ENCODE results near the gene CATSPER3. TPM values are rescaled to one million over a fixed set of nuclear protein-coding genes. Genes with fewer than 3 reads are reported as not detected.

CATSPER3 gene
- polyA plus RNA-seq, 2 of the 4 experiments (the other 2 are of a cell fraction) = 0.41 to 0.74 TPM

DNA sequence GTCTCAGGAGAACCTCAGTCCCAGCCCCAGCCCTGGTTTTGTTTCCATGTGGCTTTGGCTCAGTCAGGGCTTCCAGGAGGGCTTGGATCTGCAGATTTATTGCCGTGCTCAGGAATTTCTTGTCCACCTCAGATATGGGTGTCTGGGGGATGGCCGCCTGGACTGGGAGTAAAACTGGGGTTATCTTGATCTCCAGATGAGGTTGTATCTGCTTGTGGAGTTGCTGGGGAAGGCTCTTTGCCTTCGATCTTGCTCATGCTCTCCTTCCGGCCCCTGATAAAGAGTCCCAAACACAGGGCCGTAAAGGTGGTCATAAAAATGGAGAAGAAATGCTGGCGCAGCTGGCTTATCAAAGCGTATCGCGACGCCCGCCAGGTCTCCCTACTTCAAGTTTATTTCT, 84.2 kb downstream of the CATSPER3 start:
- DNase-seq (ENCODE audit: low read depth in 1 of 2, low spot score in 1 of 2) = no peak
- no peak for FAIRE-seq
- no peak for ATAC-seq
- no peak overlapping the region for H3K27ac ChIP-seq
- H3K4me2 ChIP-seq = no peak overlapping the region
- ChIA-PET CTCF (interaction anchor here (0.6 to 1.4 kb wide), 3 partner anchors 9 to 140 kb away, joined by 3 to 8 read pairs (median 5); no protein-coding TSS in a partner anchor), POLR2A (no interaction called here)
- 90% methylated on average over 11 of the region's 11 CpGs for WGBS (ENCODE audit: missing lambda C conversion rate)
- TF ChIP-seq CEBPB (IDR thresholded peaks at IDR 0.05) (no peak), CTCF (IDR thresholded peaks at IDR 0.05) (no peak), RAD21 (conservative IDR thresholded peaks at IDR 0.05 in 1 of 2, IDR thresholded peaks at IDR 0.05 in 1 of 2) (no peak), GATA3 (IDR thresholded peaks at IDR 0.05; ENCODE audit: borderline replicate concordance) (no peak), SMC3 (IDR thresholded peaks at IDR 0.05) (no peak), CBX2 (IDR thresholded peaks at IDR 0.05; ENCODE audit: borderline replicate concordance, low read depth) (no peak), CHD4 (IDR thresholded peaks at IDR 0.05; ENCODE audit: borderline replicate concordance) (no peak), TFCP2L1 (CRISPR knock-in tag; IDR thresholded peaks at IDR 0.05) (no peak), NPAS2 (CRISPR knock-in tag; IDR thresholded peaks at IDR 0.05; ENCODE audit: borderline replicate concordance) (no peak), TP53 (CRISPR knock-in tag; IDR thresholded peaks at IDR 0.05) (no peak), JUN (IDR thresholded peaks at IDR 0.05) (no peak), POLR2AphosphoS2 (conservative IDR thresholded peaks at IDR 0.05; ENCODE audit: low read length) (no peak)
- TF ChIP-seq, protein P1, sequence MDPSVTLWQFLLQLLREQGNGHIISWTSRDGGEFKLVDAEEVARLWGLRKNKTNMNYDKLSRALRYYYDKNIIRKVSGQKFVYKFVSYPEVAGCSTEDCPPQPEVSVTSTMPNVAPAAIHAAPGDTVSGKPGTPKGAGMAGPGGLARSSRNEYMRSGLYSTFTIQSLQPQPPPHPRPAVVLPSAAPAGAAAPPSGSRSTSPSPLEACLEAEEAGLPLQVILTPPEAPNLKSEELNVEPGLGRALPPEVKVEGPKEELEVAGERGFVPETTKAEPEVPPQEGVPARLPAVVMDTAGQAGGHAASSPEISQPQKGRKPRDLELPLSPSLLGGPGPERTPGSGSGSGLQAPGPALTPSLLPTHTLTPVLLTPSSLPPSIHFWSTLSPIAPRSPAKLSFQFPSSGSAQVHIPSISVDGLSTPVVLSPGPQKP (IDR thresholded peaks at IDR 0.05; ENCODE audit: low read depth, low read length) = no peak
- TF ChIP-seq, protein P2, sequence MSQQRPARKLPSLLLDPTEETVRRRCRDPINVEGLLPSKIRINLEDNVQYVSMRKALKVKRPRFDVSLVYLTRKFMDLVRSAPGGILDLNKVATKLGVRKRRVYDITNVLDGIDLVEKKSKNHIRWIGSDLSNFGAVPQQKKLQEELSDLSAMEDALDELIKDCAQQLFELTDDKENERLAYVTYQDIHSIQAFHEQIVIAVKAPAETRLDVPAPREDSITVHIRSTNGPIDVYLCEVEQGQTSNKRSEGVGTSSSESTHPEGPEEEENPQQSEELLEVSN (IDR thresholded peaks at IDR 0.05; ENCODE audit: borderline replicate concordance, low read depth) = no peak
- no peaks in the 10 kb centered on the region for H3K9me3 ChIP-seq
- no peaks in the 10 kb centered on the region for H3K4me1 ChIP-seq
- H3K4me3 ChIP-seq = no peak overlapping the region

DNA sequence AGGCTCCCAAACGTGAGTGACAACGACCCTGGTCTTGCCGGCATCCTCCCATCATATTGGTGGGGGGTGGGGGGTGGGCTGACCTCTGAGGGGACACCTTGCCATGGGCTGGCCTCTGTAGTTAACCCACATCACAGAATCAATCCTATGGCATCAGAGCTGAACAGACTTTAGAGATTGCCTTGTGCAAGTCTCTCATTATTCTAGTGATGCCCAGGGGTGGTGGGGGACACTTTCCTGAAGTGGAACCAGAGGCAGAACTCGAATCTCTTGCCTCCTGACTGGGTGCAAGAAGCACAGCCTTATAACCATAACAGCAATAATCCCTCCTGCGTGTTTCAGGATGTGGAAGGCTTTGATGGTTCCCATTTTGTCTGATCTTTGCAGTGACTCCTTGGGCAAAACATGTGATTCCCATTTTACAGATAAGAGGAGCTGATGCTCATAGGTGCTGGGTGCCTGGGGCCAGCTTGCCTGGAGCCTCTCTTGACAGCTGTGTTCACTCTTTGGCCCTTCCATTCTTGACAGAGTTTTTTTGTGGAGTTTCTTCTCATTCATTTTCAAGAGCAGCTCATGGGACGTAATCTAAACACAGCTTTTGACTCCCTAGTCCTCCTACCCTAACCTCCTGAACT, 84.9 kb downstream of the CATSPER3 start:
- 58% methylated on average over 3 of the region's 6 CpGs for WGBS (ENCODE audit: missing lambda C conversion rate)
- no peak overlapping the region for H3K4me2 ChIP-seq
- H3K4me1 ChIP-seq = no peaks in the 10 kb centered on the region
- ATAC-seq = no peak
- DNase-seq (ENCODE audit: low read depth in 1 of 2, low spot score in 1 of 2) = no peak
- POLR2A ChIA-PET = no interaction called here
- FAIRE-seq = no peak
- no peaks in the 10 kb centered on the region for H3K9me3 ChIP-seq
- CTCF ChIA-PET = interaction anchor here (1.4 to 2.2 kb wide), 3 partner anchors 10 to 139 kb away, joined by 5 to 8 read pairs (median 6); no protein-coding TSS in a partner anchor
- no peak overlapping the region for H3K27ac ChIP-seq
- H3K4me3 ChIP-seq = no peak overlapping the region
- TF ChIP-seq EHF (CRISPR knock-in tag; IDR thresholded peaks at IDR 0.05) (no peak), PHF8 (IDR thresholded peaks at IDR 0.05; ENCODE audit: borderline replicate concordance, low read depth) (no peak), JUN (IDR thresholded peaks at IDR 0.05) (no peak), RFX5 (IDR thresholded peaks at IDR 0.05) (no peak), USF2 (IDR thresholded peaks at IDR 0.05) (no peak), ZFP36 (IDR thresholded peaks at IDR 0.05; ENCODE audit: borderline replicate concordance, partially characterized antibody) (no peak), RAD21 (conservative IDR thresholded peaks at IDR 0.05 in 1 of 2, IDR thresholded peaks at IDR 0.05 in 1 of 2) (no peak), EHMT2 (IDR thresholded peaks at IDR 0.05; ENCODE audit: low read depth) (no peak), GATA3 (IDR thresholded peaks at IDR 0.05; ENCODE audit: borderline replicate concordance) (no peak), ZC3H11A (IDR thresholded peaks at IDR 0.05) (no peak)
- TF ChIP-seq, protein P3, sequence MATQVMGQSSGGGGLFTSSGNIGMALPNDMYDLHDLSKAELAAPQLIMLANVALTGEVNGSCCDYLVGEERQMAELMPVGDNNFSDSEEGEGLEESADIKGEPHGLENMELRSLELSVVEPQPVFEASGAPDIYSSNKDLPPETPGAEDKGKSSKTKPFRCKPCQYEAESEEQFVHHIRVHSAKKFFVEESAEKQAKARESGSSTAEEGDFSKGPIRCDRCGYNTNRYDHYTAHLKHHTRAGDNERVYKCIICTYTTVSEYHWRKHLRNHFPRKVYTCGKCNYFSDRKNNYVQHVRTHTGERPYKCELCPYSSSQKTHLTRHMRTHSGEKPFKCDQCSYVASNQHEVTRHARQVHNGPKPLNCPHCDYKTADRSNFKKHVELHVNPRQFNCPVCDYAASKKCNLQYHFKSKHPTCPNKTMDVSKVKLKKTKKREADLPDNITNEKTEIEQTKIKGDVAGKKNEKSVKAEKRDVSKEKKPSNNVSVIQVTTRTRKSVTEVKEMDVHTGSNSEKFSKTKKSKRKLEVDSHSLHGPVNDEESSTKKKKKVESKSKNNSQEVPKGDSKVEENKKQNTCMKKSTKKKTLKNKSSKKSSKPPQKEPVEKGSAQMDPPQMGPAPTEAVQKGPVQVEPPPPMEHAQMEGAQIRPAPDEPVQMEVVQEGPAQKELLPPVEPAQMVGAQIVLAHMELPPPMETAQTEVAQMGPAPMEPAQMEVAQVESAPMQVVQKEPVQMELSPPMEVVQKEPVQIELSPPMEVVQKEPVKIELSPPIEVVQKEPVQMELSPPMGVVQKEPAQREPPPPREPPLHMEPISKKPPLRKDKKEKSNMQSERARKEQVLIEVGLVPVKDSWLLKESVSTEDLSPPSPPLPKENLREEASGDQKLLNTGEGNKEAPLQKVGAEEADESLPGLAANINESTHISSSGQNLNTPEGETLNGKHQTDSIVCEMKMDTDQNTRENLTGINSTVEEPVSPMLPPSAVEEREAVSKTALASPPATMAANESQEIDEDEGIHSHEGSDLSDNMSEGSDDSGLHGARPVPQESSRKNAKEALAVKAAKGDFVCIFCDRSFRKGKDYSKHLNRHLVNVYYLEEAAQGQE (IDR thresholded peaks at IDR 0.05) = no peak
